PFSK-1 (cell line): Measurements from ENCODE around the gene STAG1.

Experiments
- FOXP2 ChIP-seq: optimal IDR thresholded peaks from 2 replicates; pipeline ENCODE3; 2011; ENCODE audit warnings: borderline replicate concordance, control low read depth, inconsistent platforms; ENCODE audit not compliant: insufficient read depth; ENCODE audit errors: extremely low read length, extremely low read depth
- POLR2AphosphoS5 ChIP-seq: IDR thresholded peaks from 2 replicates; pipeline ENCODE4 v1.6.1; 2012; ENCODE audit warnings: low read depth, mild to moderate bottlenecking, control low read depth, low read length, moderate library complexity
- REST ChIP-seq, 2 experiments: IDR thresholded peaks; 2 replicates each; pipeline versions ENCODE4 v1.6.1 to v1.8.0; 2011 to 2012; ENCODE audit warnings: low read depth in 2 of 2, low read length in 2 of 2, control low read depth in 1 of 2, inconsistent platforms in 1 of 2, mild to moderate bottlenecking in 1 of 2, moderate library complexity in 1 of 2; ENCODE audit not compliant: insufficient read depth in 1 of 2
- SIN3A ChIP-seq: IDR thresholded peaks from 2 replicates; pipeline ENCODE4 v1.6.1; 2012; ENCODE audit warnings: mild to moderate bottlenecking, low read length, moderate library complexity, borderline replicate concordance; ENCODE audit not compliant: insufficient read depth
- TAF1 ChIP-seq: IDR thresholded peaks from 2 replicates; pipeline ENCODE4 v1.6.1; 2012; ENCODE audit warnings: low read length, control low read depth, borderline replicate concordance; ENCODE audit not compliant: insufficient read depth

The STAG1 gene

GRCh38 chr3:136725468-136725867 is 26.7 kb downstream of the STAG1 start:
- TF ChIP-seq REST (IDR thresholded peaks at IDR 0.05; ENCODE audit: insufficient read depth in 1 of 2, low read depth in 2 of 2, low read length in 2 of 2) (no peak), TAF1 (no peak), SIN3A (no peak), FOXP2 (no peak), POLR2AphosphoS5 (no peak)

GRCh38 chr3:136720091-136720490 is 32.1 kb downstream of the STAG1 start:
- TF ChIP-seq REST (IDR thresholded peaks at IDR 0.05; ENCODE audit: insufficient read depth in 1 of 2, low read depth in 2 of 2, low read length in 2 of 2) (no peak), POLR2AphosphoS5 (no peak), TAF1 (no peak), SIN3A (no peak), FOXP2 (no peak)

- TF ChIP-seq SIN3A (no peak), TAF1 (no peak)
Measured at GRCh38 chr3:136716629-136717028, 35.5 kb downstream of the STAG1 start.

- no peak for TF ChIP-seq SIN3A
- TF ChIP-seq REST (IDR thresholded peaks at IDR 0.05; ENCODE audit: insufficient read depth in 1 of 2, low read depth in 2 of 2, low read length in 2 of 2): no peak
- TF ChIP-seq FOXP2: no peak
- no peak for TF ChIP-seq POLR2AphosphoS5
- no peak for TF ChIP-seq TAF1
Measured at GRCh38 chr3:136714020-136714419, 38.2 kb downstream of the STAG1 start.

- TF ChIP-seq TAF1 (no peak), FOXP2 (no peak), SIN3A (no peak), POLR2AphosphoS5 (no peak), REST (IDR thresholded peaks at IDR 0.05; ENCODE audit: insufficient read depth in 1 of 2, low read depth in 2 of 2, low read length in 2 of 2) (no peak)
Measured at GRCh38 chr3:136712941-136713340, 39.2 kb downstream of the STAG1 start.

- TF ChIP-seq REST (IDR thresholded peaks at IDR 0.05; ENCODE audit: insufficient read depth in 1 of 2, low read depth in 2 of 2, low read length in 2 of 2): no peak
- TF ChIP-seq POLR2AphosphoS5: no peak
- no peak for TF ChIP-seq SIN3A
- no peak for TF ChIP-seq TAF1
- no peak for TF ChIP-seq FOXP2
Measured at GRCh38 chr3:136711277-136711676, 40.9 kb downstream of the STAG1 start.
